Stimulated activated CD8-positive, alpha-beta memory T cell treated with anti-CD3 and anti-CD28 coated beads, Interleukin-2, amount 100 ng/mL, for 48 hours (primary cell): ENCODE data around the gene PCDHA3.
"Not testable (repeated sequence)": the region's sequence is repeated elsewhere in the genome, so short reads cannot be mapped to it uniquely, and the experiment has no call there.

Experiments
- DNase-seq, 2 donors: peaks; one replicate each; pipeline ENCODE4 v3.0.0-alpha.2; 2020; ENCODE audit warnings: low read depth in 2 of 2

Gene PCDHA3

DNA sequence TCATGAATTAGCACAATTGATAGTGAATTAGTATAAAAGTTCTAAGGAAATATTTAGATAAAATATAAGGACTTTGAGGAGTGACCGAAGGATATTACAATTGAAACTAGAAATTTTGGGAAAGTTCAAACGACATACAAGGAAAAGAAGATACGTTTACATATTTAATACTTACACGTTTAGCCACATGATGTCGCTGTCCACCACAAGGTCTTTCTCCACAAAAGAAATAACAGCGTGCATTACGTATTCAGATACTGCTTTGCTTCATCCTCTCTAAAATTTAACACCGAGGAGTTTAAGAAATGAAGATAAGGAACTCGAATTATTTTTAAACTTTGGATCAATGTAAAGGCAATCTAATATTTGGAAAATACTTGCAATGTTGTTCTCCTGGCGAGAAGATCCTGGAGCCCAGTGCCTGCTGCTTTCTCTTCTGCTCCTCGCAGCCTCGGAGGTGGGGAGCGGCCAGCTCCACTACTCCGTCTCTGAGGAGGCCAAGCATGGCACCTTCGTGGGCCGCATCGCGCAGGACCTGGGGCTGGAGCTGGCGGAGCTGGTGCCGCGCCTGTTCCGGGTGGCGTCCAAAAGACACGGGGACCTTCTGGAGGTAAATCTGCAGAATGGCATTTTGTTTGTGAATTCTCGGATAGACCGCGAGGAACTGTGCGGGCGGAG lies at the start of gene PCDHA3:
Gene PCDHA3 (plus strand): TSS at position 242 of the 678 bp plus-strand sequence.
- DNase-seq: no peak

- DNase-seq: no peak
Measured at GRCh38 chr5:140753561-140753960, 47.3 kb upstream of the PCDHA3 start.

GRCh38 chr5:140764177-140764973 lies 36.5 kb upstream of the PCDHA3 start:
- no peak for DNase-seq

GRCh38 chr5:140767444-140767843 lies 33.4 kb upstream of the PCDHA3 start:
- DNase-seq: no peak

DNA sequence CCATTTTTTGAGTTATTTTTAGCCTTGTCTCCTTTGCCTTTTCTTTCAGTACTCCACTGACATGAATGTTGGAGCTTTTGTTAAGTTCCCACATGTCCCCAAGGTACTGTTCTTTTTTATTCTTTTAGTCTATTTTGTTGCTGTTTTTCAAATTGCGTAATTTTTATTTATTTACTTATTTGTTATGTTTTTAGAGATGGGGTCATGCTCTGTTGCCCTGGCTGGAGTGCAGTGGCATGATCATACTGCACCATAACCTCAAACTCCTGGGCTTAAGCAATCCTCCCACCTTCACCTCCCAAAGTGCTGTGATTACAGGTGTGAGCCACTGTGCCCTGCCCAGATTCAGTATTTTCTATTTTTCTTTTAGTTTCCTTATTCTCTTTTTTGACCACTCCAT lies 20.3 kb upstream of the PCDHA3 start:
- no peak for DNase-seq

DNA sequence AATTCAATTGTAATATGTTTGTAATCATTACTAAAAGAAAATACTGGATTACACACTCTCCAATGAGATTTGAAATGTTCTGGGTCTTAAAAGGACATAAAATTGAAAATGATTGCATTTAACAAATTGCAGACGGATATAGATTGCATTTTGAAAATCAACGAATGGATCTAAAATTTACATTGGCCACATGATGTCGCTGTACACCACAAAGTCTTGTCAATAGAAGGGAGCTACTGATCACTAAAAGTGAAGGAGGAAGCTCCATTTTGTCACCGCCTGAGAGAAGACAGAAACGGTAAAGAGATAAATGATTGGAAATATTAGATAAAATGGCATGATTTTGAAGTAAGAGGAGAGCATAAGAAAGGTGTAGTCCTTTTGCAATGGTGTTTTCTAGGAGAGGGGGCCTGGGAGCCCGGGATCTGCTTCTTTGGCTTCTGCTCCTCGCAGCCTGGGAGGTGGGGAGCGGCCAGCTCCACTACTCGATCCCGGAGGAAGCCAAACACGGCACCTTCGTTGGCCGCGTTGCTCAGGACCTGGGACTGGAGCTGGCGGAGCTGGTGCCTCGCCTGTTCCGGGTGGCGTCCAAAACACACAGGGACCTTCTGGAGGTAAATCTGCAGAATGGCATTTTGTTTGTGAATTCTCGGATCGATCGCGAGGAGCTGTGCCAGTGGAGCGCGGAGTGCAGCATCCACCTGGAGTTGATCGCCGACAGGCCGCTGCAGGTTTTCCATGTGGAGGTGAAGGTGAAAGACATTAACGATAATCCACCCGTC lies 14.8 kb upstream of the PCDHA3 start, which contains the start of gene PCDHA1:
Gene PCDHA1 (plus strand): TSS at position 236 of the 782 bp plus-strand sequence.
- DNase-seq: no peak

DNA sequence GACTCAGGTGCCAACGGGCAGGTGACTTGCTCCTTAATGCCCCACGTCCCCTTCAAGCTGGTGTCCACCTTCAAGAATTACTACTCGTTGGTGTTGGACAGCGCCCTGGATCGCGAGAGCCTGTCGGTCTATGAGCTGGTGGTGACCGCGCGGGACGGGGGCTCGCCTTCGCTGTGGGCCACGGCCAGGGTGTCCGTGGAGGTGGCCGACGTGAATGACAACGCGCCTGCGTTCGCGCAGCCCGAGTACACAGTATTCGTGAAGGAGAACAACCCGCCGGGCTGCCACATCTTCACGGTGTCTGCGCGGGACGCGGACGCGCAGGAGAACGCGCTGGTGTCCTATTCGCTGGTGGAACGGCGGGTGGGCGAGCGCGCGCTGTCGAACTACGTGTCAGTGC lies 13.4 kb upstream of the PCDHA3 start:
- DNase-seq: not testable (repeated sequence)

DNA sequence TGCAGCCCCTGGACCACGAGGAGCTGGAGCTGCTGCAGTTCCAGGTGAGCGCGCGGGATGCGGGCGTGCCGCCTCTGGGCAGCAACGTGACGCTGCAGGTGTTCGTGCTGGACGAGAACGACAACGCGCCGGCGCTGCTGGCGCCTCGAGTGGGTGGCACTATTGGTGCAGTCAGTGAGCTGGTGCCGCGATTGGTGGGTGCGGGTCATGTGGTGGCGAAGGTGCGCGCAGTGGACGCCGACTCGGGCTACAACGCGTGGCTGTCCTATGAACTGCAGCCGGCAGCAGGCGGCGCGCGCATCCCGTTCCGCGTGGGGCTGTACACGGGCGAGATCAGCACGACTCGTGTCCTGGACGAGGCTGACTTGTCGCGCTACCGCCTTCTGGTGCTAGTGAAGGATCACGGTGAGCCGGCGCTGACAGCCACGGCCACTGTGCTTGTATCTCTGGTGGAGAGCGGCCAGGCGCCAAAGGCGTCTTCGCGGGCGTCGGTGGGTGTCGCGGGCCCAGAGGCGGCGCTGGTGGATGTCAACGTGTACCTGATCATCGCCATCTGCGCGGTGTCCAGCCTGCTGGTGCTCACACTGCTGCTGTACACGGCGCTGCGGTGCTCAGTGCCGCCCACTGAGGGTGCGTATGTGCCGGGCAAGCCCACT lies 12.9 kb upstream of the PCDHA3 start:
- not testable (repeated sequence) for DNase-seq

GRCh38 chr5:140791089-140791488 lies 9.8 kb upstream of the PCDHA3 start:
- DNase-seq: no peak

GRCh38 chr5:140794595-140795258 lies 6.1 kb upstream of the PCDHA3 start, which contains the start of gene PCDHA2:
TSS of gene PCDHA2 (plus strand) at chr5:140794852.
- no peak for DNase-seq

GRCh38 chr5:140795259-140795641 lies 5.6 kb upstream of the PCDHA3 start:
- DNase-seq: no peak

DNA sequence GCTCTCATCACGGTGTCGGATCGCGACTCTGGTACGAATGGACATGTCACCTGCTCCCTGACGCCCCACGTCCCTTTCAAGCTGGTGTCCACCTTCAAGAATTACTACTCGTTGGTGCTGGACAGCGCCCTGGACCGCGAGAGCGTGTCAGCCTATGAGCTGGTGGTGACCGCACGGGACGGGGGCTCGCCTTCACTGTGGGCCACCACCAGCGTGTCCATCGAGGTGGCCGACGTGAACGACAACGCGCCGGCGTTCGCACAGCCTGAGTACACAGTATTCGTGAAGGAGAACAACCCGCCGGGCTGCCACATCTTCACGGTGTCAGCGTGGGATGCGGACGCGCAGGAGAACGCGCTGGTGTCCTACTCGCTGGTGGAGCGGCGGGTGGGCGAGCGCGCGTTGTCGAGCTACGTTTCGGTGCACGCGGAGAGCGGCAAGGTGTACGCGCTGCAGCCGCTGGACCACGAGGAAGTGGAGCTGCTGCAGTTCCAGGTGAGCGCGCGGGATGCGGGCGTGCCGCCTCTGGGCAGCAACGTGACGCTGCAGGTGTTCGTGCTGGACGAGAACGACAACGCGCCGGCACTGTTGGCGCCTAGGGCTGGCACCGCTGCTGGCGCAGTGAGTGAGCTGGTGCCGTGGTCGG lies 4.7 kb upstream of the PCDHA3 start:
- DNase-seq: not testable (repeated sequence)

DNA sequence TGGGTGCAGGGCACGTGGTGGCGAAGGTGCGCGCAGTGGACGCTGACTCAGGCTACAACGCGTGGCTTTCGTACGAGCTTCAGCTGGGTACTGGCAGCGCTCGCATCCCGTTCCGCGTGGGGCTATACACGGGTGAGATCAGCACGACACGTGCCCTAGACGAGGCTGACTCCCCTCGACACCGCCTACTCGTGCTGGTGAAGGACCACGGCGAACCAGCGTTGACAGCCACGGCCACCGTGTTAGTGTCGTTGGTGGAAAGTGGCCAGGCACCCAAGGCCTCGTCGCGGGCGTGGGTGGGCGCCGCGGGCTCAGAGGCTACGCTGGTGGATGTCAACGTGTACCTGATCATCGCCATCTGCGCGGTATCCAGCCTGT lies 4.2 kb upstream of the PCDHA3 start:
- no peak for DNase-seq

- no peak for DNase-seq
Measured at GRCh38 chr5:140801494-140801841, 611 bp downstream of the PCDHA3 start.

- DNase-seq: not testable (repeated sequence)
Measured at GRCh38 chr5:140802381-140802780, 1.5 kb downstream of the PCDHA3 start.

GRCh38 chr5:140802781-140803271 lies 2.0 kb downstream of the PCDHA3 start:
- no peak for DNase-seq

DNA sequence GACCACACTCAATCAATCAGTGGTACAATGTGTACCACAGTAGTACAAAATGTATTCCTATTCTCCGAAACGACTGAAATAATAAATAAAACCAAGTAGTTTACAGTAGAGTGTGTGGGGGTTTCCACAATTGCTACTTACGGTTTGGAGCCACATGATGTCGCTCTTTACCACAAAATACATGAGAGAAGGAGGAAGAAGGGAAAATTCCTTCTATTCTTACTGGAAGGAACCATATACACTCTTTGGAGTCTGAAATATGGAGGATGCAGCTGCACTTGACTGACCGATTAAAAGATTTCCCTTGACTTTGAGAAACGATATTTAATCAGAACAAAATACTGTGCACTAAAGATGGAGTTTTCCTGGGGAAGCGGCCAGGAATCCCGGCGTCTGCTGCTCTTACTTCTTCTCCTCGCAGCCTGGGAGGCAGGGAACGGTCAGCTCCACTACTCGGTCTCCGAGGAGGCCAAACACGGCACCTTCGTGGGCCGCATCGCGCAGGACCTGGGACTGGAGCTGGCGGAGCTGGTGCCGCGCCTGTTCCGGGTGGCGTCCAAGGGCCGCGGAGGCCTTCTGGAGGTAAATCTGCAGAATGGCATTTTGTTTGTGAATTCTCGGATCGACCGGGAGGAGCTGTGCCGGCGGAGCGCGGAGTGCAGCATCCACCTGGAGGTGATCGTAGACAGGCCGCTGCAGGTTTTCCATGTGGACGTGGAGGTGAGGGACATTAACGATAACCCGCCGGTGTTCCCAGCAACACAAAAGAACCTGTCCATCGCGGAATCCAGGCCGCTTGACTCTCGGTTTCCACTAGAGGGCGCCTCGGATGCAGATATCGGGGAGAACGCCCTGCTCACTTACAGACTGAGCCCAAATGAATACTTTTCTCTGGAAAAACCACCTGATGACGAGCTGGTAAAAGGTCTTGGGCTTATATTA lies 6.2 kb downstream of the PCDHA3 start, which contains the start of gene PCDHA4:
Gene PCDHA4 (plus strand): TSS at position 235 of the 942 bp plus-strand sequence.
- DNase-seq: no peak

DNA sequence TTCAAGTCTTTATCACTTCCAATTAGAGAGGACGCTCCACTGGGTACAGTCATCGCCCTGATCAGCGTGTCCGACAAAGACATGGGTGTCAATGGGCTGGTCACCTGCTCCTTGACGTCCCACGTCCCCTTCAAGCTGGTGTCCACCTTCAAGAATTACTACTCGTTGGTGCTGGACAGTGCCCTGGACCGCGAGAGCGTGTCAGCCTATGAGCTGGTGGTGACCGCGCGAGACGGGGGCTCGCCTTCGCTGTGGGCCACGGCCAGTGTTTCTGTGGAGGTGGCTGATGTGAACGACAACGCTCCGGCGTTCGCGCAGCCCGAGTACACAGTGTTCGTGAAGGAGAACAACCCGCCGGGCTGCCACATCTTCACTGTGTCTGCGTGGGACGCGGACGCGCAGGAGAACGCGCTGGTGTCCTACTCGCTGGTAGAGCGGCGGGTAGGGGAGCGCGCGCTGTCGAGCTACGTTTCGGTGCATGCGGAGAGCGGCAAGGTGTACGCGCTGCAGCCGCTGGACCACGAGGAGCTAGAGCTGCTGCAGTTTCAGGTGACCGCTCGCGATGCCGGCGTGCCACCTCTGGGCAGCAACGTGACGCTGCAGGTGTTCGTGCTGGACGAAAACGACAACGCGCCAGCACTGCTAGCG lies 7.5 kb downstream of the PCDHA3 start:
- DNase-seq: not testable (repeated sequence)

DNA sequence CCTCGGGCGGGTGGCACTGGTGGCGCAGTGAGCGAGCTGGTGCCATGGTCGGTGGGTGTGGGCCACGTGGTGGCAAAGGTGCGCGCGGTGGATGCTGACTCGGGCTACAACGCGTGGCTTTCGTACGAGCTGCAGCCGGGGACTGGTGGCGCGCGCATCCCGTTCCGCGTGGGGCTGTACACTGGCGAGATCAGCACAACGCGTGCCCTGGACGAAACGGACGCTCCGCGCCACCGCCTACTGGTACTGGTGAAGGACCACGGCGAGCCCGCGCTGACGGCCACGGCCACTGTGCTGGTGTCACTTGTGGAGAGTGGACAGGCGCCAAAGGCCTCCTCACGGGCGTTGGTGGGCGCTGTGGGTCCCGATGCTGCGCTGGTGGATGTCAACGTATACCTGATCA lies 8.0 kb downstream of the PCDHA3 start:
- DNase-seq: no peak
